UCSD-AML1 (cell line): ENCODE data around the gene PIP5K1B.

Experiments
- DNase-seq: peaks from one replicate; lab custom pipeline; 2025; ENCODE audit not compliant: unreplicated experiment; lab: John Stamatoyannopoulos, UW

PIP5K1B gene

GRCh38 chr9:68805890-68806517, 101.0 kb downstream of the PIP5K1B start:
- DNase-seq: no peak

GRCh38 chr9:68808338-68808890, 103.4 kb downstream of the PIP5K1B start:
- DNase-seq: no peak

GRCh38 chr9:68817079-68817875, 112.2 kb downstream of the PIP5K1B start:
- DNase-seq: no peak

GRCh38 chr9:68819065-68819464, 114.0 kb downstream of the PIP5K1B start:
- no peak for DNase-seq

GRCh38 chr9:68821911-68822310, 116.9 kb downstream of the PIP5K1B start:
- no peak for DNase-seq

- DNase-seq: no peak
Observed at GRCh38 chr9:68822596-68823165, 117.6 kb downstream of the PIP5K1B start.

GRCh38 chr9:68825762-68826472, 120.9 kb downstream of the PIP5K1B start:
- no peak for DNase-seq

- DNase-seq: no peak
Observed at GRCh38 chr9:68827837-68828744, 123.1 kb downstream of the PIP5K1B start.

- DNase-seq: no peak
Observed at GRCh38 chr9:68832101-68832500, 127.1 kb downstream of the PIP5K1B start.

GRCh38 chr9:68832861-68833518, 128.0 kb downstream of the PIP5K1B start:
- DNase-seq: no peak

- no peak for DNase-seq
Observed at GRCh38 chr9:68834931-68835520, 130.0 kb downstream of the PIP5K1B start.

- DNase-seq: no peak
Observed at GRCh38 chr9:68836788-68837187, 131.7 kb downstream of the PIP5K1B start.

GRCh38 chr9:68838245-68838644, 133.2 kb downstream of the PIP5K1B start:
- no peak for DNase-seq

- DNase-seq: no peak
Observed at GRCh38 chr9:68841276-68842052, 136.4 kb downstream of the PIP5K1B start.

- no peak for DNase-seq
Observed at GRCh38 chr9:68842568-68842967, 137.5 kb downstream of the PIP5K1B start.

- DNase-seq: no peak
Observed at GRCh38 chr9:68843239-68843638, 138.2 kb downstream of the PIP5K1B start.

GRCh38 chr9:68844157-68844556, 139.1 kb downstream of the PIP5K1B start:
- peak; percentile 31 for DNase-seq
